PC-3 (cell line): ENCODE results near the gene AXIN2.

Experiments used
- EZH2phosphoT487 ChIP-seq: fragments of 300-600 bp; sonication (generic); IDR thresholded peaks from 2 replicates; pipeline ENCODE4 v1.6.1; 2018; ENCODE audit warnings: mild to moderate bottlenecking, antibody characterized with exemption, low read length, borderline replicate concordance
- TF ChIP-seq, protein P1 (sequence below): fragments of 300-600 bp; sonication (generic); conservative IDR thresholded peaks from 2 replicates; pipeline ENCODE4 v1.5.1; 2017; ENCODE audit warnings: antibody characterized with exemption, low read depth, mild to moderate bottlenecking, low read length

DNA sequence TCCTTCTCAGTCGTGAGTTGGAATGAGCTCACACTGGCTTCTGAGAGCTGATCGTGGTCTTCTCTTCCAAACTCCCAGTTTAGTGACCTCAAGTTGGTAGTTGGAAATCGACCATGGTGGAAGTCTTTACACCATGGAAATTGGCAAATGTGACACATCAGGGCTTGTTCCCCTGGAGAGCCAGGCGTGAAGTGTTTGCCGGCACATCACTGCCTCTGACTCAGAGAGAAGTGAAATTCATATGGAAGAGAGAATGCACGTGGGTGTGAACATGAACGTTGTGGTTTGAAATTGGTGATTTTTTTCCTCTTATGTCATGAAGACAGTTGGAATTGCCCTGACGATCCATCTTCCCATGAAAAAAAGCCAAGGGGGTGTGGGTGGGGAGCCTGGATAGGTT is 47.4 kb downstream of the AXIN2 start:
- TF ChIP-seq EZH2phosphoT487, result no peak
- TF ChIP-seq, protein P1, sequence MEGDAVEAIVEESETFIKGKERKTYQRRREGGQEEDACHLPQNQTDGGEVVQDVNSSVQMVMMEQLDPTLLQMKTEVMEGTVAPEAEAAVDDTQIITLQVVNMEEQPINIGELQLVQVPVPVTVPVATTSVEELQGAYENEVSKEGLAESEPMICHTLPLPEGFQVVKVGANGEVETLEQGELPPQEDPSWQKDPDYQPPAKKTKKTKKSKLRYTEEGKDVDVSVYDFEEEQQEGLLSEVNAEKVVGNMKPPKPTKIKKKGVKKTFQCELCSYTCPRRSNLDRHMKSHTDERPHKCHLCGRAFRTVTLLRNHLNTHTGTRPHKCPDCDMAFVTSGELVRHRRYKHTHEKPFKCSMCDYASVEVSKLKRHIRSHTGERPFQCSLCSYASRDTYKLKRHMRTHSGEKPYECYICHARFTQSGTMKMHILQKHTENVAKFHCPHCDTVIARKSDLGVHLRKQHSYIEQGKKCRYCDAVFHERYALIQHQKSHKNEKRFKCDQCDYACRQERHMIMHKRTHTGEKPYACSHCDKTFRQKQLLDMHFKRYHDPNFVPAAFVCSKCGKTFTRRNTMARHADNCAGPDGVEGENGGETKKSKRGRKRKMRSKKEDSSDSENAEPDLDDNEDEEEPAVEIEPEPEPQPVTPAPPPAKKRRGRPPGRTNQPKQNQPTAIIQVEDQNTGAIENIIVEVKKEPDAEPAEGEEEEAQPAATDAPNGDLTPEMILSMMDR, result no peak
